GM23338 (cell line): ENCODE measurements around the gene RGMB.

ENCODE experiments used
- CREB1 ChIP-seq: fragments of 250-450 bp; sonication (Bioruptor Pico); IDR thresholded peaks from 2 replicates; pipeline ENCODE4 v1.5.0; 2020; ENCODE audit warnings: low read depth, mild to moderate bottlenecking, moderate library complexity
- EZH2 ChIP-seq: fragments of 200-600 bp; sonication (generic); IDR thresholded peaks from one replicate; pipeline ENCODE4 v1.8.0; 2017; ENCODE audit warnings: antibody characterized with exemption, mild to moderate bottlenecking, low read depth; ENCODE audit not compliant: unreplicated experiment
- EZH2phosphoT487 ChIP-seq: fragments of 200-600 bp; sonication (generic); IDR thresholded peaks from one replicate; pipeline ENCODE4 v1.8.1; 2018; ENCODE audit warnings: antibody characterized with exemption; ENCODE audit not compliant: unreplicated experiment
- JUNB ChIP-seq: IDR thresholded peaks from one replicate; pipeline ENCODE4 v1.6.1; 2016; ENCODE audit warnings: antibody characterized with exemption; ENCODE audit not compliant: unreplicated experiment
- NANOG ChIP-seq: IDR thresholded peaks from 2 replicates; pipeline ENCODE4 v1.6.1; 2016; ENCODE audit warnings: antibody characterized with exemption, borderline replicate concordance
- POLR2AphosphoS5 ChIP-seq: IDR thresholded peaks from 2 replicates; pipeline ENCODE4 v1.6.1; 2016; ENCODE audit warnings: antibody characterized with exemption, low read depth
- STAT1 ChIP-seq: IDR thresholded peaks from one replicate; pipeline ENCODE4 v1.6.1; 2016; ENCODE audit warnings: antibody characterized with exemption; ENCODE audit not compliant: unreplicated experiment
- ZNF114 ChIP-seq: fragments of 250-450 bp; sonication (Bioruptor Pico); IDR thresholded peaks from 2 replicates; pipeline ENCODE4 v1.5.0; 2020; ENCODE audit warnings: mild to moderate bottlenecking, moderate library complexity
- ZNF331 ChIP-seq: fragments of 250-450 bp; sonication (Bioruptor Pico); IDR thresholded peaks from 2 replicates; pipeline ENCODE4 v1.5.0; 2020; ENCODE audit warnings: low read depth, mild to moderate bottlenecking, moderate library complexity
- TF ChIP-seq, protein P1 (sequence below), 2 experiments: fragments of 200-600 bp in 1 of 2; sonication (generic) in 1 of 2; conservative IDR thresholded peaks; 2 replicates each; pipeline versions ENCODE4 v1.5.1 to v1.6.1; 2016 to 2017; ENCODE audit warnings: antibody characterized with exemption in 2 of 2, low read depth in 2 of 2, mild to moderate bottlenecking in 2 of 2, moderate library complexity in 1 of 2
- TF ChIP-seq, protein P2 (sequence below): IDR thresholded peaks from one replicate; pipeline ENCODE4 v1.6.1; 2018; ENCODE audit warnings: antibody characterized with exemption; ENCODE audit not compliant: unreplicated experiment
- TF ChIP-seq, protein P3 (sequence below): fragments of 250-450 bp; sonication (Bioruptor Pico); IDR thresholded peaks from 2 replicates; pipeline ENCODE4 v1.5.0; 2020; ENCODE audit warnings: mild to moderate bottlenecking, moderate library complexity
- TF ChIP-seq, protein P4 (sequence below): IDR thresholded peaks from 2 replicates; pipeline ENCODE4 v1.6.1; 2016; ENCODE audit warnings: antibody characterized with exemption

DNA sequence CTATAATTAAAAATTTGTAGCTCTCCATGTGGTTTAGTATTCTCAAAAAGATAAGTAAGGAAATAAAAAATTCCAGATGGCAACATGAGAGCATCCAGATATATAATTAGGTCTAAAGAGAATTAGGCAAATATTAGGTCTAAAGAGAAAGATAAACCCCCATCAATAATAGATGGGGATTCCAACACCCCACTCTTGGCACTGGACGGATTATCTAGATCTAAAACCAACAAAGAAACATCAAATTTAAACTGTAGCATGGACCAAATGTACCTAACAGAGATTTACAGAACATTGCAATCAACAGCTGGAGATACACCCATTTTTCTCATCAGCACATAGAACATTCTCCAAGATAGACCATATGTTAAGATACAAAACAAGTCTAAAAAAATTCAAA is 31.6 kb downstream of the RGMB start:
- no peak for TF ChIP-seq CREB1 (CRISPR knock-in tag)
- no peak for TF ChIP-seq EZH2
- TF ChIP-seq, protein P1, sequence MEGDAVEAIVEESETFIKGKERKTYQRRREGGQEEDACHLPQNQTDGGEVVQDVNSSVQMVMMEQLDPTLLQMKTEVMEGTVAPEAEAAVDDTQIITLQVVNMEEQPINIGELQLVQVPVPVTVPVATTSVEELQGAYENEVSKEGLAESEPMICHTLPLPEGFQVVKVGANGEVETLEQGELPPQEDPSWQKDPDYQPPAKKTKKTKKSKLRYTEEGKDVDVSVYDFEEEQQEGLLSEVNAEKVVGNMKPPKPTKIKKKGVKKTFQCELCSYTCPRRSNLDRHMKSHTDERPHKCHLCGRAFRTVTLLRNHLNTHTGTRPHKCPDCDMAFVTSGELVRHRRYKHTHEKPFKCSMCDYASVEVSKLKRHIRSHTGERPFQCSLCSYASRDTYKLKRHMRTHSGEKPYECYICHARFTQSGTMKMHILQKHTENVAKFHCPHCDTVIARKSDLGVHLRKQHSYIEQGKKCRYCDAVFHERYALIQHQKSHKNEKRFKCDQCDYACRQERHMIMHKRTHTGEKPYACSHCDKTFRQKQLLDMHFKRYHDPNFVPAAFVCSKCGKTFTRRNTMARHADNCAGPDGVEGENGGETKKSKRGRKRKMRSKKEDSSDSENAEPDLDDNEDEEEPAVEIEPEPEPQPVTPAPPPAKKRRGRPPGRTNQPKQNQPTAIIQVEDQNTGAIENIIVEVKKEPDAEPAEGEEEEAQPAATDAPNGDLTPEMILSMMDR (conservative IDR thresholded peaks at IDR 0.05; ENCODE audit: low read depth in 2 of 2) = no peak
- no peak for TF ChIP-seq POLR2AphosphoS5
- TF ChIP-seq EZH2phosphoT487 = no peak
- TF ChIP-seq, protein P2, sequence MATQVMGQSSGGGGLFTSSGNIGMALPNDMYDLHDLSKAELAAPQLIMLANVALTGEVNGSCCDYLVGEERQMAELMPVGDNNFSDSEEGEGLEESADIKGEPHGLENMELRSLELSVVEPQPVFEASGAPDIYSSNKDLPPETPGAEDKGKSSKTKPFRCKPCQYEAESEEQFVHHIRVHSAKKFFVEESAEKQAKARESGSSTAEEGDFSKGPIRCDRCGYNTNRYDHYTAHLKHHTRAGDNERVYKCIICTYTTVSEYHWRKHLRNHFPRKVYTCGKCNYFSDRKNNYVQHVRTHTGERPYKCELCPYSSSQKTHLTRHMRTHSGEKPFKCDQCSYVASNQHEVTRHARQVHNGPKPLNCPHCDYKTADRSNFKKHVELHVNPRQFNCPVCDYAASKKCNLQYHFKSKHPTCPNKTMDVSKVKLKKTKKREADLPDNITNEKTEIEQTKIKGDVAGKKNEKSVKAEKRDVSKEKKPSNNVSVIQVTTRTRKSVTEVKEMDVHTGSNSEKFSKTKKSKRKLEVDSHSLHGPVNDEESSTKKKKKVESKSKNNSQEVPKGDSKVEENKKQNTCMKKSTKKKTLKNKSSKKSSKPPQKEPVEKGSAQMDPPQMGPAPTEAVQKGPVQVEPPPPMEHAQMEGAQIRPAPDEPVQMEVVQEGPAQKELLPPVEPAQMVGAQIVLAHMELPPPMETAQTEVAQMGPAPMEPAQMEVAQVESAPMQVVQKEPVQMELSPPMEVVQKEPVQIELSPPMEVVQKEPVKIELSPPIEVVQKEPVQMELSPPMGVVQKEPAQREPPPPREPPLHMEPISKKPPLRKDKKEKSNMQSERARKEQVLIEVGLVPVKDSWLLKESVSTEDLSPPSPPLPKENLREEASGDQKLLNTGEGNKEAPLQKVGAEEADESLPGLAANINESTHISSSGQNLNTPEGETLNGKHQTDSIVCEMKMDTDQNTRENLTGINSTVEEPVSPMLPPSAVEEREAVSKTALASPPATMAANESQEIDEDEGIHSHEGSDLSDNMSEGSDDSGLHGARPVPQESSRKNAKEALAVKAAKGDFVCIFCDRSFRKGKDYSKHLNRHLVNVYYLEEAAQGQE = no peak
- TF ChIP-seq, protein P3, sequence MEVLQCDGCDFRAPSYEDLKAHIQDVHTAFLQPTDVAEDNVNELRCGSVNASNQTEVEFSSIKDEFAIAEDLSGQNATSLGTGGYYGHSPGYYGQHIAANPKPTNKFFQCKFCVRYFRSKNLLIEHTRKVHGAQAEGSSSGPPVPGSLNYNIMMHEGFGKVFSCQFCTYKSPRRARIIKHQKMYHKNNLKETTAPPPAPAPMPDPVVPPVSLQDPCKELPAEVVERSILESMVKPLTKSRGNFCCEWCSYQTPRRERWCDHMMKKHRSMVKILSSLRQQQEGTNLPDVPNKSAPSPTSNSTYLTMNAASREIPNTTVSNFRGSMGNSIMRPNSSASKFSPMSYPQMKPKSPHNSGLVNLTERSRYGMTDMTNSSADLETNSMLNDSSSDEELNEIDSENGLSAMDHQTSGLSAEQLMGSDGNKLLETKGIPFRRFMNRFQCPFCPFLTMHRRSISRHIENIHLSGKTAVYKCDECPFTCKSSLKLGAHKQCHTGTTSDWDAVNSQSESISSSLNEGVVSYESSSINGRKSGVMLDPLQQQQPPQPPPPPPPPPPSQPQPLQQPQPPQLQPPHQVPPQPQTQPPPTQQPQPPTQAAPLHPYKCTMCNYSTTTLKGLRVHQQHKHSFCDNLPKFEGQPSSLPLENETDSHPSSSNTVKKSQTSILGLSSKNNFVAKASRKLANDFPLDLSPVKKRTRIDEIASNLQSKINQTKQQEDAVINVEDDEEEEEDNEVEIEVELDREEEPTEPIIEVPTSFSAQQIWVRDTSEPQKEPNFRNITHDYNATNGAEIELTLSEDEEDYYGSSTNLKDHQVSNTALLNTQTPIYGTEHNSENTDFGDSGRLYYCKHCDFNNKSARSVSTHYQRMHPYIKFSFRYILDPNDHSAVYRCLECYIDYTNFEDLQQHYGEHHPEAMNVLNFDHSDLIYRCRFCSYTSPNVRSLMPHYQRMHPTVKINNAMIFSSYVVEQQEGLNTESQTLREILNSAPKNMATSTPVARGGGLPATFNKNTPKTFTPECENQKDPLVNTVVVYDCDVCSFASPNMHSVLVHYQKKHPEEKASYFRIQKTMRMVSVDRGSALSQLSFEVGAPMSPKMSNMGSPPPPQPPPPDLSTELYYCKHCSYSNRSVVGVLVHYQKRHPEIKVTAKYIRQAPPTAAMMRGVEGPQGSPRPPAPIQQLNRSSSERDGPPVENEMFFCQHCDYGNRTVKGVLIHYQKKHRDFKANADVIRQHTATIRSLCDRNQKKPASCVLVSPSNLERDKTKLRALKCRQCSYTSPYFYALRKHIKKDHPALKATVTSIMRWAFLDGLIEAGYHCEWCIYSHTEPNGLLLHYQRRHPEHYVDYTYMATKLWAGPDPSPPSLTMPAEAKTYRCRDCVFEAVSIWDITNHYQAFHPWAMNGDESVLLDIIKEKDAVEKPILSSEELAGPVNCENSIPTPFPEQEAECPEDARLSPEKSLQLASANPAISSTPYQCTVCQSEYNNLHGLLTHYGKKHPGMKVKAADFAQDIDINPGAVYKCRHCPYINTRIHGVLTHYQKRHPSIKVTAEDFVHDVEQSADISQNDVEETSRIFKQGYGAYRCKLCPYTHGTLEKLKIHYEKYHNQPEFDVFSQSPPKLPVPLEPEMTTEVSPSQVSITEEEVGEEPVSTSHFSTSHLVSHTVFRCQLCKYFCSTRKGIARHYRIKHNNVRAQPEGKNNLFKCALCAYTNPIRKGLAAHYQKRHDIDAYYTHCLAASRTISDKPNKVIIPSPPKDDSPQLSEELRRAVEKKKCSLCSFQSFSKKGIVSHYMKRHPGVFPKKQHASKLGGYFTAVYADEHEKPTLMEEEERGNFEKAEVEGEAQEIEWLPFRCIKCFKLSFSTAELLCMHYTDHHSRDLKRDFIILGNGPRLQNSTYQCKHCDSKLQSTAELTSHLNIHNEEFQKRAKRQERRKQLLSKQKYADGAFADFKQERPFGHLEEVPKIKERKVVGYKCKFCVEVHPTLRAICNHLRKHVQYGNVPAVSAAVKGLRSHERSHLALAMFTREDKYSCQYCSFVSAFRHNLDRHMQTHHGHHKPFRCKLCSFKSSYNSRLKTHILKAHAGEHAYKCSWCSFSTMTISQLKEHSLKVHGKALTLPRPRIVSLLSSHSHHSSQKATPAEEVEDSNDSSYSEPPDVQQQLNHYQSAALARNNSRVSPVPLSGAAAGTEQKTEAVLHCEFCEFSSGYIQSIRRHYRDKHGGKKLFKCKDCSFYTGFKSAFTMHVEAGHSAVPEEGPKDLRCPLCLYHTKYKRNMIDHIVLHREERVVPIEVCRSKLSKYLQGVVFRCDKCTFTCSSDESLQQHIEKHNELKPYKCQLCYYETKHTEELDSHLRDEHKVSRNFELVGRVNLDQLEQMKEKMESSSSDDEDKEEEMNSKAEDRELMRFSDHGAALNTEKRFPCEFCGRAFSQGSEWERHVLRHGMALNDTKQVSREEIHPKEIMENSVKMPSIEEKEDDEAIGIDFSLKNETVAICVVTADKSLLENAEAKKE (CRISPR knock-in tag) = no peak
- TF ChIP-seq STAT1 = no peak
- TF ChIP-seq, protein P4, sequence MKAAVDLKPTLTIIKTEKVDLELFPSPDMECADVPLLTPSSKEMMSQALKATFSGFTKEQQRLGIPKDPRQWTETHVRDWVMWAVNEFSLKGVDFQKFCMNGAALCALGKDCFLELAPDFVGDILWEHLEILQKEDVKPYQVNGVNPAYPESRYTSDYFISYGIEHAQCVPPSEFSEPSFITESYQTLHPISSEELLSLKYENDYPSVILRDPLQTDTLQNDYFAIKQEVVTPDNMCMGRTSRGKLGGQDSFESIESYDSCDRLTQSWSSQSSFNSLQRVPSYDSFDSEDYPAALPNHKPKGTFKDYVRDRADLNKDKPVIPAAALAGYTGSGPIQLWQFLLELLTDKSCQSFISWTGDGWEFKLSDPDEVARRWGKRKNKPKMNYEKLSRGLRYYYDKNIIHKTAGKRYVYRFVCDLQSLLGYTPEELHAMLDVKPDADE = no peak
- TF ChIP-seq ZNF114 (CRISPR knock-in tag) = no peak
- no peak for TF ChIP-seq JUNB
- no peak for TF ChIP-seq ZNF331 (CRISPR knock-in tag)
- no peak for TF ChIP-seq NANOG
